Measurements from ENCODE around the gene EFCAB9.

Gene EFCAB9

DNA sequence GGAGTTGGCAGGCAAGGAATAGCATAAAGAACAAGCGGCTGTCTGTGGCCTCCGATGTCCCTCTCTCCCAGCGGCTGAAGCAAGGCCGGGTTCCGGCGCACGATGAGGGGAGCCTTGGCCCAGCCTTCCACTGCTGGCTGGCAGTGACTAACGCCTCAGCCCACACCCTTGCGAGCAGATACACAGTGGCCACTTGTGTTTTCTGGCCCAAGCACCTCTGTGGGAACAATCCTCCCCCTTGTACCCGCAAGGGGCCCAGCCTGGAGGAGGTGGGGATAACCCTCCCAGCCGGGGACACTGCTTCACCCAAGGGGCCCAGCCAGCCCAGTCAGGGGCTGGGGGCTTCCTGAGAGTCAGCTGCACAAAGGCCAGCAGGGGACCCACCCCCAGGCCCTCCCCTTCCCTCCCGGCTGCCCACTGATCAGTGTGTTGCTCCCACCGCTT lies 29.2 kb upstream of the EFCAB9 start:
- no peak for DNase-seq (ENCODE audit: low spot score)
- TF ChIP-seq, protein P1, sequence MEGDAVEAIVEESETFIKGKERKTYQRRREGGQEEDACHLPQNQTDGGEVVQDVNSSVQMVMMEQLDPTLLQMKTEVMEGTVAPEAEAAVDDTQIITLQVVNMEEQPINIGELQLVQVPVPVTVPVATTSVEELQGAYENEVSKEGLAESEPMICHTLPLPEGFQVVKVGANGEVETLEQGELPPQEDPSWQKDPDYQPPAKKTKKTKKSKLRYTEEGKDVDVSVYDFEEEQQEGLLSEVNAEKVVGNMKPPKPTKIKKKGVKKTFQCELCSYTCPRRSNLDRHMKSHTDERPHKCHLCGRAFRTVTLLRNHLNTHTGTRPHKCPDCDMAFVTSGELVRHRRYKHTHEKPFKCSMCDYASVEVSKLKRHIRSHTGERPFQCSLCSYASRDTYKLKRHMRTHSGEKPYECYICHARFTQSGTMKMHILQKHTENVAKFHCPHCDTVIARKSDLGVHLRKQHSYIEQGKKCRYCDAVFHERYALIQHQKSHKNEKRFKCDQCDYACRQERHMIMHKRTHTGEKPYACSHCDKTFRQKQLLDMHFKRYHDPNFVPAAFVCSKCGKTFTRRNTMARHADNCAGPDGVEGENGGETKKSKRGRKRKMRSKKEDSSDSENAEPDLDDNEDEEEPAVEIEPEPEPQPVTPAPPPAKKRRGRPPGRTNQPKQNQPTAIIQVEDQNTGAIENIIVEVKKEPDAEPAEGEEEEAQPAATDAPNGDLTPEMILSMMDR (IDR thresholded peaks at IDR 0.05; ENCODE audit: borderline replicate concordance, control extremely low read depth, extremely low read depth, insufficient read depth, missing control alignments), result no peak
- in situ Hi-C loops (cut with MboI; ENCODE audit: low sequenced_read_pairs, unreplicated experiment), result no loop called here

DNA sequence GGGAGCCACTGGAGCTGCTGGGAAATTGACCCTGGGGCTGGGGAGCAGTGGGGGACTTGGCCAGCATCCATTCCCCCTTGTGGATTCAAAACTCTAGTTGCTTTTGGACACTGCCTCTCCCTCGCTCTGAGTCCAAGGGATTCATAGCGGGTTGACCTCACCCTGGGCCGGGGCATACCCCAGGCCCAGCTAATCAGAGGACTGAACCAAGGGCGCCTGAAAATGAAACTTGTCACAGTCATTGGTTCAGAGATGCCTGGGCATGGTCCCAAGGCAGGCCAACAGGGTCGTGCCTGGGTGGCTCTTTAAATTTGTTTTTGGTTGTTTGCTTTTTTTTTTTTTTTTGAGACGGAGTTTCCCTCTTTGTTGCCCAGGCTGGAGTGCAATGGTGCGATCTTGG lies 28.5 kb upstream of the EFCAB9 start:
- no peak for DNase-seq (ENCODE audit: low spot score)
- TF ChIP-seq, protein P1 (IDR thresholded peaks at IDR 0.05; ENCODE audit: borderline replicate concordance, control extremely low read depth, extremely low read depth, insufficient read depth, missing control alignments), result no peak
- in situ Hi-C loops (cut with MboI; ENCODE audit: low sequenced_read_pairs, unreplicated experiment), result no loop called here

DNA sequence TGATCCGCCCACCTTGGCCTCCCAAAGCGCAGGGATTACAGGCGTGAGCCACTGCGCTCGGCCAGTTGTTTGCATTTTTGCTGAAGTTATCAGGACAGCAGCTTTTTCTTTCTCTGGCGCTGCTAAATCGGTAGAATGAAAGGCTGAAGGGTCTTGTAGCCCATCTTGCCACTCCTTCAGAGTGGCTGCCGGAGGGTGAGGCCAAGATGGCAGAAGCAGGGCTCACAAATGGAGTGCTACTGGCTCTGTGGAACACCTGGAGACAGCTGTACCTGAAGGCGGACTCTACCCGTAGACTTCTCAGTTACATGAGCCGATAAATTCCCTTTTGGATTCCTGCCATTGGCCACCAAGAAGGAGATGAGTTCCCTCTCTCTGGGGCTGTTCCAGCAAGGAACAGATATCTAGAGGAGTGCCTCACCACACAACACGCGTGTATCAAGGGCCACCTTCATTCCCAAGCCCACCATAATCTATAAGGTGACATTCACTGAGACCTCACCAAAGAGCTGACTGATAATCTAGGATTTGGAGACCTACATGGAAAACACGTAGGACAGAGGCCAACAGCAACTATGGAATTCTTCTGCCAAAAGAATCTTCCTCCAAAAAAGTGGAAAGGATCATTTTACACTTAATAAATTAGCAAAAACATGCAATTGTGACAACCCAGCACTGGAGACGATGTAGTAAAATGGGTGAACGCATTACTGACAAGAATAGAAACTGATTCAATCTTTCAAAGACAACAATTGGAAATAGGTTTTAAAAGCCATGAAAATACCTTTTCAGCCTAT lies 27.7 kb upstream of the EFCAB9 start:
- no peak for DNase-seq (ENCODE audit: low spot score)
- TF ChIP-seq, protein P1 (IDR thresholded peaks at IDR 0.05; ENCODE audit: borderline replicate concordance, control extremely low read depth, extremely low read depth, insufficient read depth, missing control alignments), result no peak
- in situ Hi-C loops (cut with MboI; ENCODE audit: low sequenced_read_pairs, unreplicated experiment), result no loop called here

DNA sequence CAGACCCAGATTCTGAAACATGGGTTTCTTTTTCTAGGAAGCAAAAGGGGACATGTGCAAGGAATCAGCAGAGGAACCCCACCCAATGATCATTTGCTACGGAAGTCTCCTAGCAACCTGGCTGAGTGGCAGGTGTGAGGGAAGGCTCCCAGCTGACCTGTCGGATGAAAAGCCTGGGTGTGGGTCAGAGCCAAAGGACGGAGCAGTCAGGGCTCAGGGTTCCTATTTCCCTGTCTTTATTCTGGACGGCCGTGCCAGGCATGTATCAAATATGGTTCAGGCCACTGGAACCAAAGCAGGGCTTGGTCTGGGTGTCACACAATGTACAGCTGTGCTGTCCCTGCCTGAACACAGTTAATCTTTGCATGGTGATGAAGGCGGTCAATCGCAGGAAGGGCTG lies 26.1 kb upstream of the EFCAB9 start:
- TF ChIP-seq, protein P1 (IDR thresholded peaks at IDR 0.05; ENCODE audit: borderline replicate concordance, control extremely low read depth, extremely low read depth, insufficient read depth, missing control alignments), result no peak
- no peak for DNase-seq (ENCODE audit: low spot score)
- in situ Hi-C loops (cut with MboI; ENCODE audit: low sequenced_read_pairs, unreplicated experiment), result no loop called here

DNA sequence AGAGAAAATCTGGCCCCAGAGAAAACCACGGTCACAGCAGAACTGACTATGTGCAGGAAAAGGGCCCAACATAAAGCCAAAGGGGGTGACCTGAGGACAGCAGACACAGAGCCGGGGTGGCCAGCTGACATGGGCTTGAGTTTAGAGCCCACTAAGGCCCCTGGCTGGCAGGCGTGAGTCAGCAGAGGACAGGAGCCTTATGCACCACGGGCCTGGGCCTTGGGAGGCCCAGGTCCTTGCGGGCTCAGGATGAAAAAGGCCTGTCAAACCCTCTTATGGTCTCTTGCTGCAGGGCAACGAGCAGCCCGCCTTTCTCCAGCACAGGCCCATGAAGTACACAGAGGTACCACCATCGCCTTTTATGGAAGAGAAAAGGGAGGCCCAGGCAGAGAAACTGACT lies 25.7 kb upstream of the EFCAB9 start:
- DNase-seq (ENCODE audit: low spot score), result no peak
- in situ Hi-C loops (cut with MboI; ENCODE audit: low sequenced_read_pairs, unreplicated experiment), result no loop called here
- TF ChIP-seq, protein P1 (IDR thresholded peaks at IDR 0.05; ENCODE audit: borderline replicate concordance, control extremely low read depth, extremely low read depth, insufficient read depth, missing control alignments), result no peak

DNA sequence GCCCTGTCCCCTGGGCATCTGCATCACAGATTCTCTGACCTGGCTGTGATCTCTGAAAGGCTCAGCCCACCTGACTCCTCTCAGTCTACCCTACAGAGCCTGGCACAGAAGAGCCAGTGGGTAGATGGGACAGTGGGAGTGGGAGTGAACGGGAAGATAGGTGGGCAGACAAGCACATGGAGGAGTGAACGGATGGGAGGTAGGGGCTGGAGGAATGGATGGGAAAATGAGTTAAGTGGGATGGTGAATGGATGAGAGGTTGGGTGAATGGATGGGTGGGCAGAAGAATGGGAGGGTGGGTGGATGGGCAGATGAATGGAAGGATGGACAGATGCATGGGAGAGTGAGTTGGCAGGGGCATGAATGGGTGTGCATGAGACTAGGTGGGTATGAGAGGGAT lies 24.8 kb upstream of the EFCAB9 start:
- TF ChIP-seq, protein P1 (IDR thresholded peaks at IDR 0.05; ENCODE audit: borderline replicate concordance, control extremely low read depth, extremely low read depth, insufficient read depth, missing control alignments), result no peak
- no peak for DNase-seq (ENCODE audit: low spot score)
- in situ Hi-C loops (cut with MboI; ENCODE audit: low sequenced_read_pairs, unreplicated experiment), result no loop called here

Data from GM13976 (cell line).